ENCODE results near the gene FER.

Gene FER

GRCh38 chr5:108720391-108720790, 27.3 kb upstream of the FER start:
- Histone ChIP-seq H3K27ac (ENCODE audit: low read depth, low read length) (no peak overlapping the region), H3F3A (ENCODE audit: control insufficient read depth, insufficient read depth) (no peaks in the 10 kb centered on the region), H3K27me3 (ENCODE audit: control insufficient read depth, low read length) (no peaks in the 10 kb centered on the region), H3K9me2 (replicated peaks; ENCODE audit: control insufficient read depth, low read length) (no peaks in the 10 kb centered on the region), H4K20me1 (ENCODE audit: control insufficient read depth, insufficient read depth, low read depth, low read length) (no peaks in the 10 kb centered on the region), H3K9me3 (ENCODE audit: control insufficient read depth, insufficient read depth, low read length) (no peaks in the 10 kb centered on the region), H3K79me2 (ENCODE audit: control insufficient read depth, low read length) (no peaks in the 10 kb centered on the region), H3K36me3 (ENCODE audit: control insufficient read depth, low read length) (no peaks in the 10 kb centered on the region), H3K4me1 (ENCODE audit: control insufficient read depth, low read length) (no peaks in the 10 kb centered on the region), H3K4me3 (ENCODE audit: low read length) (no peak overlapping the region), H3K4me2 (ENCODE audit: low read length) (no peak overlapping the region)
- TF ChIP-seq CTCF (IDR thresholded peaks at IDR 0.05; ENCODE audit: low read depth, low read length, poor library complexity, severe bottlenecking): no peak
- no peak for TF ChIP-seq EZH2phosphoT487 (IDR thresholded peaks at IDR 0.05; ENCODE audit: borderline replicate concordance, low read length)

- Histone ChIP-seq H3K4me3 (ENCODE audit: low read length) (peak overlapping the region; percentile 74; the same call in 1 of the 2 replicates), H3K9me2 (replicated peaks; ENCODE audit: control insufficient read depth, low read length) (no peaks in the 10 kb centered on the region), H3K79me2 (ENCODE audit: control insufficient read depth, low read length) (no peaks in the 10 kb centered on the region), H4K20me1 (ENCODE audit: control insufficient read depth, insufficient read depth, low read depth, low read length) (no peaks in the 10 kb centered on the region), H3K9me3 (ENCODE audit: control insufficient read depth, insufficient read depth, low read length) (no peaks in the 10 kb centered on the region), H3K27me3 (ENCODE audit: control insufficient read depth, low read length) (no peaks in the 10 kb centered on the region; the same call in 1 of the 2 replicates), H3K4me1 (ENCODE audit: control insufficient read depth, low read length) (peaks cover 36% of the 10 kb centered on the region), H3K27ac (ENCODE audit: low read depth, low read length) (no peak overlapping the region), H3K36me3 (ENCODE audit: control insufficient read depth, low read length) (no peaks in the 10 kb centered on the region), H3F3A (ENCODE audit: control insufficient read depth, insufficient read depth) (peaks cover 5% of the 10 kb centered on the region; the same call in 1 of the 2 replicates), H3K4me2 (ENCODE audit: low read length) (peak overlapping the region; percentile 89)
- TF ChIP-seq EZH2phosphoT487 (IDR thresholded peaks at IDR 0.05; ENCODE audit: borderline replicate concordance, low read length): no peak
- no peak for TF ChIP-seq CTCF (IDR thresholded peaks at IDR 0.05; ENCODE audit: low read depth, low read length, poor library complexity, severe bottlenecking)
These were observed 21.1 kb upstream of the FER start for GRCh38 chr5:108726446-108727235.

GRCh38 chr5:108727236-108727650, 20.5 kb upstream of the FER start:
- peaks cover 36% of the 10 kb centered on the region for H3K4me1 ChIP-seq (ENCODE audit: control insufficient read depth, low read length)
- peaks cover 5% of the 10 kb centered on the region; the same call in 1 of the 2 replicates for H3F3A ChIP-seq (ENCODE audit: control insufficient read depth, insufficient read depth)
- H3K27ac ChIP-seq (ENCODE audit: low read depth, low read length): no peak overlapping the region
- no peaks in the 10 kb centered on the region for H4K20me1 ChIP-seq (ENCODE audit: control insufficient read depth, insufficient read depth, low read depth, low read length)
- no peaks in the 10 kb centered on the region; the same call in 1 of the 2 replicates for H3K27me3 ChIP-seq (ENCODE audit: control insufficient read depth, low read length)
- no peaks in the 10 kb centered on the region for H3K36me3 ChIP-seq (ENCODE audit: control insufficient read depth, low read length)
- H3K79me2 ChIP-seq (ENCODE audit: control insufficient read depth, low read length): no peaks in the 10 kb centered on the region
- TF ChIP-seq EZH2phosphoT487 (IDR thresholded peaks at IDR 0.05; ENCODE audit: borderline replicate concordance, low read length): no peak
- no peak for TF ChIP-seq CTCF (IDR thresholded peaks at IDR 0.05; ENCODE audit: low read depth, low read length, poor library complexity, severe bottlenecking)
- peak overlapping the region; percentile 74 for H3K4me3 ChIP-seq (ENCODE audit: low read length)
- H3K4me2 ChIP-seq (ENCODE audit: low read length): peak overlapping the region; percentile 89
- H3K9me3 ChIP-seq (ENCODE audit: control insufficient read depth, insufficient read depth, low read length): no peaks in the 10 kb centered on the region
- H3K9me2 ChIP-seq (replicated peaks; ENCODE audit: control insufficient read depth, low read length): no peaks in the 10 kb centered on the region
